ENCODE measurements around the gene RNF126.

The RNF126 gene

GRCh38 chr19:681029-682019 is 18.3 kb upstream of the RNF126 start:
- DNase-seq (ENCODE audit: insufficient read length, low spot score) (no peak), FAIRE-seq (no peak)
- no peak for TF ChIP-seq CTCF (IDR thresholded peaks at IDR 0.05; ENCODE audit: insufficient read depth, missing control alignments)

DNA sequence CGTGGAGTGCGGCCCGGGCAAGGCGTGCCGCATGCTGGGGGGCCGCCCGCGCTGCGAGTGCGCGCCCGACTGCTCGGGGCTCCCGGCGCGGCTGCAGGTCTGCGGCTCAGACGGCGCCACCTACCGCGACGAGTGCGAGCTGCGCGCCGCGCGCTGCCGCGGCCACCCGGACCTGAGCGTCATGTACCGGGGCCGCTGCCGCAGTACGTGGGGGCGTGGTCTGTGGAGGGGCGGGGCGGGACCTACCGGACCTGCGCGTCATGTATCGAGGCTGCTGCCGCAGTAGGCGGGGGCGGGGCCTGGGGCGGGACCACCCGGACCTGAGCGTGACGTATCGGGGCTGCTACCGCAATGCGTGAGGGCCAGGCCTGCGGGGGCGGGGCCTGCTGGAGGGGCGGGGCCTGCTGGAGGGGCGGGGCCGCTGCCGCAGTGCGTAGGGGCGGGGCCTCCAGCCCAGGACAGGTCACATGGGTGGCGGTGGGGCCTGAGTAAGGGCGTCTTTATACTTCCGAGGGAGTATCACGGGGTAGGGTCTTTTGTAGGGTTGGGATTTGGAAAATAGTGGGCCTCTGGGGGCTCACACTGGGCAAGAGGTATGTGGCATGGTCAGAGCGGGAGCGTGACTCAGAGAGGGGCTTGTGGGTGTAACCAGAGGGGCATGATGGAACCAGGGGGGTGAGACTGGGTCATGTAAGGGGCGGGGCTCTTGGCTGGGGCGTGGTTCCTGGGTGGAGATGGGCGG is 17.4 kb upstream of the RNF126 start:
- no peak for FAIRE-seq
- TF ChIP-seq CTCF (IDR thresholded peaks at IDR 0.05; ENCODE audit: insufficient read depth, missing control alignments): peak; percentile 36
- peak; percentile 97 for DNase-seq (ENCODE audit: insufficient read length, low spot score)

GRCh38 chr19:679418-680286 is 16.6 kb upstream of the RNF126 start:
- FAIRE-seq (no peak), DNase-seq (ENCODE audit: insufficient read length, low spot score) (no peak)
- TF ChIP-seq CTCF (IDR thresholded peaks at IDR 0.05; ENCODE audit: insufficient read depth, missing control alignments): no peak

GRCh38 chr19:678791-679388 is 15.9 kb upstream of the RNF126 start:
- no peak for TF ChIP-seq CTCF (IDR thresholded peaks at IDR 0.05; ENCODE audit: insufficient read depth, missing control alignments)
- FAIRE-seq (no peak), DNase-seq (ENCODE audit: insufficient read length, low spot score) (no peak)

GRCh38 chr19:677601-678436 is 14.8 kb upstream of the RNF126 start:
- DNase-seq (ENCODE audit: insufficient read length, low spot score): no peak
- no peak for TF ChIP-seq CTCF (IDR thresholded peaks at IDR 0.05; ENCODE audit: insufficient read depth, missing control alignments)
- no peak for FAIRE-seq

DNA sequence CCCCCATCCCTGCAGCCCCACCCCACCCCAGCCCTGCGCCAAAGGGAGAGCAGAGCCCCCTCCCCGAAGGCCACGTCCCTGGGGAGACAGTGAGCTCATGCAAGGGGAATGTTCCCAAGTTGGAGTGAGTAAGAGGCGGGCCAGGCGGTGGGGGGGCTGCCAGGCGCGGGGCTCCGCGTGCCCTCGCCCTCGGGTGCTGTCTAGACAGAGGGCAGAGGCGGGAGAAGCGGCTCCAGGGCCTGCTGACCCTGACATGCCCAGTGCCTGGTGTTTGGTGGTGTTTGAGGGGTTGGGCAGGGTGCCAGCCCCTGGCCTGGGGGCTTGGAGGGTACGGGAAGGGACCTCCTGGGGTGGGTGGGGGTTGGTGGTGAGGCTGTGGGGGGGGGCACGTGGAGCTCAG is 14.2 kb upstream of the RNF126 start:
- no peak for DNase-seq (ENCODE audit: insufficient read length, low spot score)
- no peak for FAIRE-seq
- no peak for TF ChIP-seq CTCF (IDR thresholded peaks at IDR 0.05; ENCODE audit: insufficient read depth, missing control alignments)
